ENCODE measurements around the gene COMMD4.
A peak's percentile ranks its signal among the peaks of the same experiment; 100 is the strongest.

Gene COMMD4

GRCh38 chr15:75357976-75358673 lies 22.3 kb downstream of the COMMD4 start:
- DNase-seq = no peak

GRCh38 chr15:75358771-75359536 lies 23.1 kb downstream of the COMMD4 start:
- DNase-seq = no peak

GRCh38 chr15:75359537-75360250 lies 23.8 kb downstream of the COMMD4 start:
- no peak for DNase-seq

GRCh38 chr15:75360391-75360790 lies 24.5 kb downstream of the COMMD4 start:
- DNase-seq = no peak

GRCh38 chr15:75360856-75361255 lies 25.0 kb downstream of the COMMD4 start:
- no peak for DNase-seq

GRCh38 chr15:75361361-75361988 lies 25.6 kb downstream of the COMMD4 start:
- no peak for DNase-seq

GRCh38 chr15:75361989-75362641 lies 26.3 kb downstream of the COMMD4 start:
- no peak for DNase-seq

- no peak for DNase-seq
Observed at GRCh38 chr15:75362642-75363249, 26.9 kb downstream of the COMMD4 start.

GRCh38 chr15:75363786-75364185 lies 27.9 kb downstream of the COMMD4 start:
- DNase-seq = no peak

- no peak for DNase-seq
Observed at GRCh38 chr15:75364881-75365280, 29.0 kb downstream of the COMMD4 start.

- DNase-seq = no peak
Observed at GRCh38 chr15:75366163-75366562, 30.3 kb downstream of the COMMD4 start.

GRCh38 chr15:75367006-75367405 lies 31.1 kb downstream of the COMMD4 start:
- DNase-seq = no peak

- DNase-seq = no peak
Observed at GRCh38 chr15:75367406-75367912, 31.6 kb downstream of the COMMD4 start.

GRCh38 chr15:75367913-75368688 lies 32.2 kb downstream of the COMMD4 start, which contains the start of gene MAN2C1:
Gene MAN2C1 (minus strand): TSS chr15:75368607. CDS start chr15:75368583, 24 bp downstream.
- peak; percentile 93 for DNase-seq

GRCh38 chr15:75368689-75369239 lies 32.9 kb downstream of the COMMD4 start:
- peak; percentile 50 for DNase-seq

GRCh38 chr15:75369897-75370581 lies 34.2 kb downstream of the COMMD4 start:
- DNase-seq = no peak

- no peak for DNase-seq
Observed at GRCh38 chr15:75371486-75371885, 35.6 kb downstream of the COMMD4 start.

- no peak for DNase-seq
Observed at GRCh38 chr15:75371901-75372688, 36.2 kb downstream of the COMMD4 start.

GRCh38 chr15:75380773-75381172 lies 44.9 kb downstream of the COMMD4 start:
- DNase-seq = no peak

Data from CD4-positive, alpha-beta T cell treated with Interleukin-21 for 1 hour (primary cell).